CD14-positive monocyte (primary cell): Measurements from ENCODE around the gene COX5B. TPM values are rescaled to one million over a fixed set of nuclear protein-coding genes. Genes with fewer than 3 reads are reported as not detected.

Experiments used
- DNase-seq, 3 donors: peaks; one replicate each; pipeline ENCODE4 v3.0.0-alpha.2; 2011 to 2022
- H2AFZ ChIP-seq: 2 replicates; pipeline ENCODE4 v1.6.0; 2012; ENCODE audit warnings: mild to moderate bottlenecking, low read depth, low read length, inconsistent platforms; ENCODE audit not compliant: insufficient read depth, poor library complexity, severe bottlenecking
- H3K27ac ChIP-seq, 2 donors: 1 replicate in 1 of 2; 2 replicates in 1 of 2; pipeline ENCODE4 v1.5.1; 2012 to 2013; ENCODE audit warnings: low read length in 2 of 2, control low read depth in 1 of 2, inconsistent platforms in 1 of 2, low read depth in 1 of 2, mild to moderate bottlenecking in 1 of 2
- H3K27me3 ChIP-seq, 2 donors: one replicate each; pipeline versions ENCODE4 v1.6.0 to v1.6.1; 2011 to 2013; ENCODE audit warnings: low read length in 2 of 2; ENCODE audit not compliant: control insufficient read depth in 2 of 2, insufficient read depth in 2 of 2
- H3K36me3 ChIP-seq, 2 donors: replicated peaks in 1 of 2; 1 replicate in 1 of 2; 2 replicates in 1 of 2; pipeline versions ENCODE4 v1.5.1 to v1.6.1; 2012 to 2013; ENCODE audit warnings: low read length in 2 of 2, control low read depth in 1 of 2, inconsistent platforms in 1 of 2, mild to moderate bottlenecking in 1 of 2; ENCODE audit not compliant: insufficient read depth in 2 of 2, control insufficient read depth in 1 of 2
- H3K4me1 ChIP-seq, 2 donors: 1 replicate in 1 of 2; 2 replicates in 1 of 2; pipeline versions ENCODE4 v1.5.1 to v1.6.1; 2012 to 2013; ENCODE audit warnings: low read length in 2 of 2, control low read depth in 1 of 2, inconsistent platforms in 1 of 2, mild to moderate bottlenecking in 1 of 2, moderate library complexity in 1 of 2; ENCODE audit not compliant: insufficient read depth in 2 of 2, control insufficient read depth in 1 of 2
- H3K4me2 ChIP-seq: replicated peaks from 2 replicates; pipeline ENCODE3; 2012; ENCODE audit warnings: low read length, moderate library complexity, mild to moderate bottlenecking; ENCODE audit not compliant: poor library complexity, severe bottlenecking; ENCODE audit errors: extremely low read depth
- H3K4me3 ChIP-seq, 3 experiments: fragments of 200-600 bp in 1 of 3; sonication (generic) in 1 of 3; replicated peaks in 1 of 3; 1 replicate in 2 of 3; 2 replicates in 1 of 3; pipeline ENCODE4 v1.5.1; 2011 to 2013; ENCODE audit warnings: low read length in 3 of 3, mild to moderate bottlenecking in 3 of 3, control low read depth in 2 of 3, low read depth in 2 of 3, inconsistent platforms in 1 of 3, moderate library complexity in 1 of 3
- H3K79me2 ChIP-seq: 2 replicates; pipeline ENCODE4 v1.6.0; 2012; ENCODE audit warnings: mild to moderate bottlenecking, control low read depth, inconsistent platforms, low read length, moderate library complexity; ENCODE audit not compliant: insufficient read depth
- H3K9ac ChIP-seq: 2 replicates; pipeline ENCODE4 v1.6.0; 2017; ENCODE audit warnings: low read length, mild to moderate bottlenecking; ENCODE audit not compliant: insufficient read depth, poor library complexity, severe bottlenecking
- H3K9me3 ChIP-seq, 2 donors: replicated peaks in 1 of 2; 1 replicate in 1 of 2; 2 replicates in 1 of 2; pipeline versions ENCODE4 v1.5.1 to v1.6.1; 2012 to 2013; ENCODE audit warnings: low read length in 2 of 2, control low read depth in 1 of 2; ENCODE audit not compliant: control insufficient read depth in 1 of 2, insufficient read depth in 1 of 2
- H4K20me1 ChIP-seq: 2 replicates; pipeline ENCODE4 v1.6.0; 2012; ENCODE audit warnings: mild to moderate bottlenecking, low read length, control low read depth, moderate library complexity; ENCODE audit not compliant: insufficient read depth
- H3K27ac Mint-ChIP-seq, 7 donors: one replicate each; pipeline ENCODE4 v1.8.0; 2020; ENCODE audit warnings: mild to moderate bottlenecking in 7 of 7, mixed read lengths in 7 of 7, moderate library complexity in 6 of 7, inconsistent platforms in 2 of 7
- H3K27me3 Mint-ChIP-seq, 3 donors: one replicate each; pipeline ENCODE4 v1.8.0; 2021 to 2022; ENCODE audit warnings: low read depth in 3 of 3, mild to moderate bottlenecking in 3 of 3, mixed read lengths in 3 of 3, moderate library complexity in 3 of 3, inconsistent platforms in 1 of 3
- H3K36me3 Mint-ChIP-seq, 2 donors: one replicate each; pipeline ENCODE4 v1.8.0; 2020; ENCODE audit warnings: mixed read lengths in 2 of 2, inconsistent platforms in 1 of 2, mild to moderate bottlenecking in 1 of 2
- H3K4me1 Mint-ChIP-seq: one replicate; pipeline ENCODE4 v1.8.0; 2020; ENCODE audit warnings: mild to moderate bottlenecking, mixed read lengths
- H3K4me3 Mint-ChIP-seq, 2 donors: one replicate each; pipeline ENCODE4 v1.8.0; 2020; ENCODE audit warnings: mild to moderate bottlenecking in 2 of 2, mixed read lengths in 2 of 2, moderate library complexity in 1 of 2
- H3K9me3 Mint-ChIP-seq, 7 donors: one replicate each; pipeline ENCODE4 v1.8.0; 2020 to 2022; ENCODE audit warnings: mixed read lengths in 7 of 7, mild to moderate bottlenecking in 6 of 7, moderate library complexity in 6 of 7, inconsistent platforms in 2 of 7
- WGBS: methylation state at CpG from one replicate; pipeline ENCODE4 v1.1.5; 2013; ENCODE audit warnings: missing lambda C conversion rate; ENCODE audit not compliant: insufficient coverage; 5-methylcytosine and 5-hydroxymethylcytosine counted together
- intact Hi-C, 2 donors: fragments of 100-400 bp; cut with micrococcal nuclease; formaldehyde crosslinking; loops; one replicate each; pipeline versions ENCODE4 v1.15.0 to v1.15.1; 2023
- polyA plus RNA-seq, 3 donors: library from polyadenylated mRNA; depleted of rRNA in 1 of 3; unstranded in 2 of 3; stranded (reverse) in 1 of 3; fragments of 300-500 nt in 2 of 3; fragments of >200 nt in 1 of 3; fragmentation: Illumina TruSeq in 2 of 3; gene quantifications; 1 replicate in 2 of 3; 2 replicates in 1 of 3; pipeline ENCODE4 v1.2.3, GENCODE V29; 2012 to 2021
- TF ChIP-seq, protein P1 (sequence below): fragments of 200-600 bp; IDR thresholded peaks from one replicate; pipeline ENCODE4 v1.8.0; 2022; ENCODE audit warnings: antibody characterized with exemption, mild to moderate bottlenecking

Gene COX5B
- polyA plus RNA-seq, 3 donors, result 215 to 598 (median 546) TPM

DNA sequence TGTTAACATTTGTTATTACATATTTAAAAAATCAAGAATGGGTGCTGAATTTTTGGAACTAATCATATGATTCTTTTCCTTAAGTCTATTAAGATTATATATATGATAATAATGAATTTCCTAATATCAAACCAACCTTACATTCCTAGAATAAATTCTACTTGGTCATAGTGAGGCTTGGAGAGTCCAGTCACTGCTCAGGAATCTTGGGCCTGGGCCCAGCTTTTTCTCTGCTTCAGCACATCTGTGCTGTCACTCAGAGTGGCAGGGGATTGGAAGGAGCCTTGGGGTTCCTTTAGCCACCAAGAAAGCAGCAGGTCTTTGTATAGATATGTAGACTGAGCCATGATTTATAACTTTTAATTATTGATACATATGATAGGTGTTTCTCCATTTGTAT is 47.6 kb downstream of the COX5B start:
- no peaks in the 10 kb centered on the region for H3K79me2 ChIP-seq
- H3K4me3 ChIP-seq, result no peak overlapping the region
- no peak overlapping the region for H3K4me3 Mint-ChIP-seq
- H3K27me3 Mint-ChIP-seq, result peaks cover 1 to 8% (median 4%) of the 10 kb centered on the region in 3 donors
- intact Hi-C loops, result no loop called here
- H3K9me3 Mint-ChIP-seq, result peaks cover 0 to 3% (median 0%) of the 10 kb centered on the region in 7 donors
- no peaks in the 10 kb centered on the region for H3K27me3 ChIP-seq
- TF ChIP-seq, protein P1, sequence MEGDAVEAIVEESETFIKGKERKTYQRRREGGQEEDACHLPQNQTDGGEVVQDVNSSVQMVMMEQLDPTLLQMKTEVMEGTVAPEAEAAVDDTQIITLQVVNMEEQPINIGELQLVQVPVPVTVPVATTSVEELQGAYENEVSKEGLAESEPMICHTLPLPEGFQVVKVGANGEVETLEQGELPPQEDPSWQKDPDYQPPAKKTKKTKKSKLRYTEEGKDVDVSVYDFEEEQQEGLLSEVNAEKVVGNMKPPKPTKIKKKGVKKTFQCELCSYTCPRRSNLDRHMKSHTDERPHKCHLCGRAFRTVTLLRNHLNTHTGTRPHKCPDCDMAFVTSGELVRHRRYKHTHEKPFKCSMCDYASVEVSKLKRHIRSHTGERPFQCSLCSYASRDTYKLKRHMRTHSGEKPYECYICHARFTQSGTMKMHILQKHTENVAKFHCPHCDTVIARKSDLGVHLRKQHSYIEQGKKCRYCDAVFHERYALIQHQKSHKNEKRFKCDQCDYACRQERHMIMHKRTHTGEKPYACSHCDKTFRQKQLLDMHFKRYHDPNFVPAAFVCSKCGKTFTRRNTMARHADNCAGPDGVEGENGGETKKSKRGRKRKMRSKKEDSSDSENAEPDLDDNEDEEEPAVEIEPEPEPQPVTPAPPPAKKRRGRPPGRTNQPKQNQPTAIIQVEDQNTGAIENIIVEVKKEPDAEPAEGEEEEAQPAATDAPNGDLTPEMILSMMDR, result no peak
- H2AFZ ChIP-seq, result no peak overlapping the region
- H3K4me1 ChIP-seq, result peaks cover 0 to 4% of the 10 kb centered on the region in 2 donors
- H3K27ac Mint-ChIP-seq, result no peak overlapping the region
- no peaks in the 10 kb centered on the region for H3K36me3 ChIP-seq
- H3K27ac ChIP-seq, result no peak overlapping the region
- H3K9ac ChIP-seq, result no peak overlapping the region
- H4K20me1 ChIP-seq, result no peaks in the 10 kb centered on the region
- H3K36me3 Mint-ChIP-seq, result no peaks in the 10 kb centered on the region
- H3K9me3 ChIP-seq, result no peaks in the 10 kb centered on the region
- no peak overlapping the region for H3K4me2 ChIP-seq
- DNase-seq, result no peak
- peaks cover 14% of the 10 kb centered on the region for H3K4me1 Mint-ChIP-seq

DNA sequence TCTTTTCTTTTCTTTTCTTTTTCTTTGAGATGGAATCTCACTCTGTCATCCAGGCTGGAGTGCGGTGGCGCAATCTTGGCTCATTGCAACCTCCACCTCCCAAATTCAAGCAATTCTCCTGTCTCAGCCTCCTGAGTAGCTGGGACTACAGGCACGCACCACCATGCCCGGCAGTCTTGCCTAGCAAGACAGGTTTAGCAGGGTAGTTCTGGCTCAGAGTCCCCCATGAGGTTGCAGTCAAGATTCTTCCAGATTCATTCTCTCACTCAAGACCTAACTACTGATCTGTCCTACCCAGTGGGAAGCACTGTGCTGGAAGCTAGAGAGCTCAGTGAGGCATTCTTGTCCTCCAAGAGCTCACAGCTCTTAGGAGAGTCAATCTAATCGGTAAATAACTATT is 49.9 kb downstream of the COX5B start:
- H3K36me3 Mint-ChIP-seq, result no peaks in the 10 kb centered on the region
- H3K27me3 Mint-ChIP-seq, result peaks cover 3 to 8% (median 4%) of the 10 kb centered on the region in 3 donors
- no peak overlapping the region for H3K4me2 ChIP-seq
- DNase-seq, result no peak
- H3K27me3 ChIP-seq, result no peaks in the 10 kb centered on the region
- H3K4me3 Mint-ChIP-seq, result no peak overlapping the region
- no peaks in the 10 kb centered on the region for H3K36me3 ChIP-seq
- no peaks in the 10 kb centered on the region for H4K20me1 ChIP-seq
- no peak overlapping the region for H3K4me3 ChIP-seq
- no peak overlapping the region for H3K27ac ChIP-seq
- H3K27ac Mint-ChIP-seq, result no peak overlapping the region
- no peaks in the 10 kb centered on the region for H3K9me3 ChIP-seq
- intact Hi-C loops, result loop anchor here in 1 of 2 donors (2.0 kb wide), 1 partner anchor 105 kb away; no protein-coding TSS in a partner anchor
- TF ChIP-seq, protein P1, result no peak
- no peak overlapping the region for H3K9ac ChIP-seq
- peaks cover 17% of the 10 kb centered on the region for H3K4me1 Mint-ChIP-seq
- no peak overlapping the region for H2AFZ ChIP-seq
- peaks cover 0 to 3% (median 0%) of the 10 kb centered on the region in 7 donors for H3K9me3 Mint-ChIP-seq
- no peaks in the 10 kb centered on the region for H3K79me2 ChIP-seq
- peaks cover 0 to 4% of the 10 kb centered on the region in 2 donors for H3K4me1 ChIP-seq
- WGBS, result 100% methylated on average over 1 of the region's 5 CpGs
